PC-3 (cell line): ENCODE results near the gene NFYA.

Experiments used
- EZH2 ChIP-seq: fragments of 300-600 bp; sonication (generic); IDR thresholded peaks from one replicate; pipeline ENCODE4 v1.6.1; 2017; ENCODE audit warnings: antibody characterized with exemption, mild to moderate bottlenecking, low read length; ENCODE audit not compliant: unreplicated experiment
- EZH2phosphoT487 ChIP-seq: fragments of 300-600 bp; sonication (generic); IDR thresholded peaks from 2 replicates; pipeline ENCODE4 v1.6.1; 2018; ENCODE audit warnings: mild to moderate bottlenecking, antibody characterized with exemption, low read length, borderline replicate concordance
- TF ChIP-seq, protein P1 (sequence below): fragments of 300-600 bp; sonication (generic); conservative IDR thresholded peaks from 2 replicates; pipeline ENCODE4 v1.5.1; 2017; ENCODE audit warnings: antibody characterized with exemption, low read depth, mild to moderate bottlenecking, low read length

DNA sequence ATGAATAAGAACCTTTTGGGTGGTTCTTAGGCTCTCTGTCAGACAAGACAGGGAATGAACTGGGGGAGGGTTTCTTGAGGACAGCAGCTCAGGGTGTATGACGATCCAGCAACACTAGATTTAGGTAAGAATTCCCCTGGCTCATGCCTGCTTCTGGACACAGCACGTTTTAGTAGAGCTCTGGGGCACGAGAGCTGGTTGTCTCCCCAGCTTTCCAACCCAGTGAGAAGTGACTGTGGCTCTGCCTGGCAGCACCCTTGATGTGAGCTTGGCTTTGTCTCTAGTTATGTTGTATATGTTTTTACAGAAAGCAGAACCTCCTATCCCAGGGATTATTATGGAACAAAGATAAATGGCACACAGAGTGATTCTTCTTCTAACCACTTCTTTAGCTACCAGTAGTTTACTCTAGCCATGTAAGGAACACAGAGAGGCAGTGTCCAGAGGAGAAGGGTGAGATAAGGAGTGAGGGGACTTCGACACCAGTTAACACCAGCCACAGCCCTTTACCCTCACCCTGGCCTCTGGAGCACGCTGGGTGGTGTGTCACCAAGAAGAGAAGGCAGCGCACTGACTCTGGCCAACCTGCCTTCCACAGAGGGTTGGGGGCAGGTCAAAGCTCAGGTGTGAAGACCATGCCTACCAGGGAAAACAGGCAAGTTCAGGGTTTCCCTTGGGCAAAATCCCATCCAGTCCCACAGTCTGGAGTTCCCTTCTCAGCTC, 15.8 kb upstream of the NFYA start:
- TF ChIP-seq, protein P1, sequence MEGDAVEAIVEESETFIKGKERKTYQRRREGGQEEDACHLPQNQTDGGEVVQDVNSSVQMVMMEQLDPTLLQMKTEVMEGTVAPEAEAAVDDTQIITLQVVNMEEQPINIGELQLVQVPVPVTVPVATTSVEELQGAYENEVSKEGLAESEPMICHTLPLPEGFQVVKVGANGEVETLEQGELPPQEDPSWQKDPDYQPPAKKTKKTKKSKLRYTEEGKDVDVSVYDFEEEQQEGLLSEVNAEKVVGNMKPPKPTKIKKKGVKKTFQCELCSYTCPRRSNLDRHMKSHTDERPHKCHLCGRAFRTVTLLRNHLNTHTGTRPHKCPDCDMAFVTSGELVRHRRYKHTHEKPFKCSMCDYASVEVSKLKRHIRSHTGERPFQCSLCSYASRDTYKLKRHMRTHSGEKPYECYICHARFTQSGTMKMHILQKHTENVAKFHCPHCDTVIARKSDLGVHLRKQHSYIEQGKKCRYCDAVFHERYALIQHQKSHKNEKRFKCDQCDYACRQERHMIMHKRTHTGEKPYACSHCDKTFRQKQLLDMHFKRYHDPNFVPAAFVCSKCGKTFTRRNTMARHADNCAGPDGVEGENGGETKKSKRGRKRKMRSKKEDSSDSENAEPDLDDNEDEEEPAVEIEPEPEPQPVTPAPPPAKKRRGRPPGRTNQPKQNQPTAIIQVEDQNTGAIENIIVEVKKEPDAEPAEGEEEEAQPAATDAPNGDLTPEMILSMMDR, result no peak
- TF ChIP-seq EZH2 (no peak), EZH2phosphoT487 (no peak)
